NCI-H526 (cell line): Measurements from ENCODE around the gene ONECUT1.
A peak's percentile ranks its signal among the peaks of the same experiment; 100 is the strongest.
"Not testable (repeated sequence)": the region's sequence is repeated elsewhere in the genome, so short reads cannot be mapped to it uniquely, and the experiment has no call there.

ENCODE experiments used
- DNase-seq, 2 experiments: peaks; one replicate each; lab custom pipeline; 2025; lab: John Stamatoyannopoulos, UW

ONECUT1 gene

DNA sequence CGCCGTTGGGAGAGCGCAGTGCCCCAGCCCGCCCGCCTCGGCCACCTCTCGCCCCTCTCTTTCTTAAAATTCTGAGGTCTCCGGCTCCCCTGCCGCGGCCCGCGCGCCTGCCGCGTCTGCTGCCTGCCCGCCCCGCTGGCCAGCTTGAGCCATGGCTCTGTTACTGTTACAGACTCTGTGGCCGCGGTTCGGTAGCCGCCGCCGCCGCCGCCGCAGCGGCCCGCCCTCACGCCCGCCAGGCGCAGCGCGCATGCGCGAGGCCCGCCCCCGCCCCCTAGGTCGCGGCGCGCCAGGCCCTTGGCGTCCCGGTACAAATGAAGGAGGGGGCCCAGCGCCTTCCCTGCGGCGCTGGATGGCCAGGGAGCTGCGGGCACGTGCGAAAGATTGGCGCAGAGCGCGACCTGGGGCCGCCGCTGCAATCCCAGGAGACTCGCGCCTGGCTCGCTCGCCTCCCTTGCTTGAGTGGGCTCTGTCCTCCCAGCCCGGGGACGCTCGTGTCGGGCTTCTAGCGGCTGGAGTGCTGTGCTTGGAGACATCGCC is at the start of gene ONECUT1:
Gene ONECUT1, minus strand, starts transcription at position 168 of the 540 bp plus-strand sequence. CDS start 452 bp downstream, outside the sequence.
- peak; percentile 16 to 76 for DNase-seq

DNA sequence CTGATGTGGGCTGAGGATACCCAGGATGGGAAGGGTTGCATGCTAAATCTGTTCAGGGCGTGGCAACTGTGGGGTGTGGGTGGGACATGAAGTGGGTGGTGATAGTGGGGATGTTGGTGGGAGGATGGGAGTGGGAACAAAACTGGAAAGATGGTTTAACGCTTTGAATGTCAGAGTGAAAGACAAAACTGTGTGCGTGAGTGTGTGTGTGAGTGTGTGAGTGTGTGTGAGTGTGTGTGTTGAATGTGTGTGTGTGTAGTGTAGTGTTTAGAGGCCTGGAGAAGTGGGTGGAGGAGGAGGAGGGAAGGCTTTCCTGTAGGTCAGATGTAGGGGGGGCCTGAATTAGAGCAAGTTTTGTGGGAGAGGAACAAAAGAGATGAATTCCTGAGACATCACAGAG is 44.2 kb upstream of the ONECUT1 start:
- no peak for DNase-seq

DNA sequence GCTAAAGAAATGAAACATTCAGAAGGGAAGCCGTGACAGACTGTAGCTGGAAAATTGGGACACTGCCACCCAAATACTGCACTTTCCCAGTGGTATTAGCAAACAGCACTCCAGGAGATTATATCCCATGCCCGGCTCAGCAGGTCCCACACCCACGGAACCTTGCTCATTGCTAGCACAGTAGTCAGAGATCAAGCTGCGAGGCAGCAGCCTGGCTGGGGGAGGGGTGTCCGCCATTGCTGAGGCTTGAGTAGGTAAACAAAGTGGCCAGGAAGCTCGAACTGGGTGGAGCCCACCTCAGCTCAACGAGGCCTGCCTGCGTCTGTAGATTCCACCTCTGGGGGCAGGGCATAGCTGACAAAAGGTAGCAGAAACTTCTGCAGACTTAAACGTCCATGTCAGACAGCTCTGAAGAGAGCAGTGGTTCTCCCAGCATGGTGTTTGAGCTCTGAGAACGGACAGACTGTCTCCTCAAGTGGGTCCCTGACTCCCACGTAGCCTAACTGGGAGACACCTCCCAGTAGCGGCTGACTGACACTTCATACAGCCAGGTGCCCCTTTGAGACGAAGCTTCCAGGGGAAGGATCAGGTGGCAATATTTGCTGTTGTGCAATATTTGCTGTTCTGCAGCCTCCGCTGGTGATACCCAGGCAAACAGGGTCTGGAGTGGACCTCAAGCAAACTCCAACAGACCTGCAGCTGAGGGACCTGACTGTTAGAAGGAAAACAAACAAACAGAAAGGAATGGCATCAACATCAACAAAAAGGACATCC is 34.2 kb upstream of the ONECUT1 start:
- DNase-seq: not testable (repeated sequence)

DNA sequence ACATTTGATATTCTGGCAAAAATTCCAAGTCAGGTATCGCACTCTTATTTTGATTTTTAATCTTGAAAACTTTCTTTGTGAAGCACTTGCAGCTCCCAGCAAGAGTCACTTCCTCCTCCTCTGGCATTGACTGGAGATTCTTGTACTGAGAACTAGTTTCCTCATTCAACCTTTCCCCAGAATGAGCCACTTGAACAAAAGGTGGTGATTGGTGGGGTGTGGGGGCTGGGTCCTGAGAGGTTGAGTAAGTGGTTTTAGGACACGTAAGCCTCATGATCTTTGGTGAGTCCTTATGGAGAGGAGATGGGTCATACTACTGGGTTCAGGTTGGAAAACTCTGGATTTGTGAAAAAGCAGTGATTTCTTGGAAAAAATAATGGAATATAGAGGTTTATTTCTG is 32.3 kb upstream of the ONECUT1 start:
- DNase-seq: no peak

DNA sequence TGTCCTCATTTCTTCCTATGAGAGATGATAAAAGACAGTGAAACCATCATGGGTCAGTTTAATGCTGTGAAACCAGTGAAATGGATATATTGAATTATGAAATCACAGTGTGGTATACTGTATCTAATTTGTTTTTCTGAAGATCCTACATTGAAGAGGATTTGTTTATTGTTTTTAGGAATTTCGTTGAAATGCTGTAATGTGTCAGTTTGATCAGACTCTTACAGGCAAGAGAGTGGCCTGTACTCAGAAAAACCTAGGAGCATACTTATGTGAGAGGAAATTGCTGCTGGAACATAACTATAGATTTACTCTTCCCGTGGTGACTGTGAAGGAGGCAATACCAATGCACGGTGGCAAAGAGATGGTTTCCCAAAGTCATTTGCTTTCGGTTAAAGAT is 29.1 kb upstream of the ONECUT1 start:
- DNase-seq: no peak

DNA sequence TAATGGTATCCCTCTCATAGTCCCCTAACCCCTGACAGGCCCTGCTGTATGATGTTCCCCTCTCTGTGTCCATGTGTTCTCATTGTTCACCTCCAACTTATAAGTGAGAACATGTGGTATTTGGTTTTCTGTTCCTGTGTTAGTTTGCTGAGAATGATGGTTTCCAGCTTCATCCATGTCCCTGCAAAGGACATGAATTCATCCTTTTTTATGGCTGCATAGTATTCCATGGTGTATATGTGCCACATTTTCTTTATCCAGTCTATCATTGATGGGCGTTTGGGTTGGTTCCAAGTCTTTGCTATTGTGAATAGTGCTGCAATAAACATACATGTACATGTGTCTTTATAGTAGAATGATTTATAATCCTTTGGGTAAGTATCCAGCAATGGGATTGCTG is 25.8 kb upstream of the ONECUT1 start:
- not testable (repeated sequence) for DNase-seq

DNA sequence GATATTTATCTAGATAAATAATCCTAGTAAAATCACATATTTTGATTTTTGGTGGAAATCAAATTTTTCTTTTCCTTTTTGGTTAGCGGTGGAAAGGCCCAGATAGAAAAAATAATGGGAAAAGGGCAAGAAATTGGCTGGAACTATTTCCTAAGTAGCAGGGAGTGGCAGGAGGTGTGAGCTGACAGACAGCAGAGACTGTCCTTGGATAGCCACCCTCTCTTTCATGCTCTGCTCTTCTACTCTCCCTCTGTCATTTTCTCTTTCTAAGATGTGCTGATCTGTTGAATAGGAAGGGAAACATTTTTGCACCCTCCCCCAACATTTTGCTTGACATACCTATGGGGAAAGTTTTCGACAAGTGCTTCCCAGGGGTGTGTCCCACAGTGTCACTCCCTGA is 18.9 kb upstream of the ONECUT1 start:
- no peak for DNase-seq

DNA sequence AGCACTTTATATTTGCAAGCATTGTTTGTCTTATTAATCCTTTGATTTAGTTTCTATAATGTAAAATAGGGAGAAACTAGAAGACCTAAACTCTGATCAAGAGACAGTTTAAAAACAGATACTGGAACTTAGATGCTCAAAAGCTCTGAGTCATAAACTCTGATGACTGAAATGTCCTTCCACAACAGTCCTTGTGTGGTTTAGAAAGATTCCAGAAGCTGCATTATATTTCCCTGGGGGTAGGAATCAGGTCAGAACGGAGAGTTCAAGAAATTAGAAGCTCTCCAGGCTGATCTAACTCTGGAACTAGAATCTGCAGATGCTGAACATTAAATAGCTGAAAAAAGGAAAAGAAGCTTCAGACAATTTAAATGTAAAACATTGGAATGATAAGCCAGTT is 18.3 kb upstream of the ONECUT1 start:
- DNase-seq: no peak

DNA sequence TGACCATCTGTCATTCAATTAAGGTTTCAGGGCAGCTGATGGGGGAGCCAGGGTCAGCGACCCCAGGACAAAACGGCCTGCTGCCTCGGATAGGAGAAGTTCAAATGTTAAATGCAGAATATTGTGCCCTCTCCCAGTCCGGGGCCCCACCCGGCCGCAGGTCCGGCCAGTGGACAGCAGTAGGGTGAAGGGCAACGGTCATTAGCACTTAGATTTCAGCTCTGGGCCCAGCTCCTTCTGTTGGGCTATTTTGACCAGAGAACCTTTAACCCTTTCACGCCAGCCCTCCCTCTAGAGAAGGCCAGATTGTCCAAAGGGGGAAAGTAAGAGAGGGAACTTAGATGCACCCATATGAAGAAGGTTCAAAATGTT is 16.1 kb upstream of the ONECUT1 start:
- DNase-seq: no peak

DNA sequence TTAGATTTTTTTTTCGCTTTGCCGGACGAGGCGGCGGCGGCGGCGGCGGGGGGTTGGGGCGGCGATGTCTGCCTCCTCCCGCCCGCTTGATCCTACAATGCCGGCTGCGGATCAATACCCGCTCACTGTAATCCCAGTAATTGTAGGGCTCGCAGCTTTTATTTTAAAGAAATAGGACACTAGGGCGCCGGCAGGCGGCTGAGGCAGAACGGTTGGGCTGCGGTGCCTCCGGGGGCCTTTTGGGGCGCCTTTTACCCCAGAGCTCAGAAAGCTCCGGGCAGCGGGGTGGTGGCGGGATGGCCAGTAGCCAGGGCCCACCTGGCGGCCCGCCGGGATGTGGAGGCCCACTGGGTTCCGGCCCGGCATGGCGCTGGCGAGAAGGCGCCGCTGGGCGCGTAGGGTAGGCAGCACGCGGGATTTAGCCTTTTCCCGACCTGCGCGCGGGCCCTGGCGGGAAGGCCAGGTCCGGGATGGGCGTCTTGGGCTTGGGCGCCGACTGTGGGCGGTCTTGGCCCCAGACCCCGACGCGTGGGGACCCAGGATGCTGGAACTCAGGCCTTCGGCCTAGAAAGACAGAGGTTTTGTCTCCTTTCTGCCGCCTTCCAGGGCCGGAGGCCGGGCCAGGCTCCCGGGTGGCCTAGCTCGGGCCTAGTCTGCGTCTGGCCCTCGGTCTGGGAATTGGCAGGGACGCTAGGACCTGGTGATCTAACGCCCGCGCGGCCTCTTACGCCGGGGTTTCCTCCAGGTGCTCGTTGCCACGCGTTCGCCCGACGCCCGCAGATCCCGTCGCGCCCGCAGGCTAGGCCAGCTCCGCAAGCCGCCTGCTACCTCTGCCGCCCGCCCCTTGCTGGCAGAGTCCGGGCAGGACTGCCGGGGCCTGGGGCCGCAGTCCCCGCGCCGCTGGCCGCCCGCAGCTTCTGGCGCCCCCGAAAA is 15.5 kb upstream of the ONECUT1 start:
- no peak for DNase-seq

DNA sequence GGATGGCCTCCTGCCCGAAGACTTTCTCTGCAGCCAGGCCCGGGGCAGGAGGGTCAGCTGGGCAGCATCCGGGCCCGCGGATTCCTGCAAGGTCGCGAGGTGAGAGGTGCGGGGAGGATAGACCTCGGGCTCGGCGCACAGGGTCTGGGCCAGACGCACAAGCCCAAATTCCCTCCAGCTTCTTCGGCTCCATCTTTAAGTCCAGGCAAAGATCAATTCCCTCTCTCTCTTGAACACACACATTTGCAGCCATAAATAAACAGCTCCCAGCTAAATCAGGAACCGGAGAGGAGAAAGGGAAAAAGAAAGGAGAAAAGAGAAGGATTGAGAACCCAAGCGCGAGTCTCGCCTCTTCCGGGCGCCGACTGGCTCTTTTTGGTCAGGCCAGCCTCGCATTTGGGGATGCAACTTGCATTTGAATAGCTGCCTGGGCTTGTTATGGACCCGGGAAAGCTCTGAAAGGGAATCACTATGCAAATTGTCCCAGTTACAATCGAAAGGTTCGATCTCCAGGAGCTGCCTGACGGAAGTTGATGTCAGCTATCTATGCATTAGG is 14.5 kb upstream of the ONECUT1 start:
- DNase-seq: peak in 1 of 2 experiments; percentile 15

DNA sequence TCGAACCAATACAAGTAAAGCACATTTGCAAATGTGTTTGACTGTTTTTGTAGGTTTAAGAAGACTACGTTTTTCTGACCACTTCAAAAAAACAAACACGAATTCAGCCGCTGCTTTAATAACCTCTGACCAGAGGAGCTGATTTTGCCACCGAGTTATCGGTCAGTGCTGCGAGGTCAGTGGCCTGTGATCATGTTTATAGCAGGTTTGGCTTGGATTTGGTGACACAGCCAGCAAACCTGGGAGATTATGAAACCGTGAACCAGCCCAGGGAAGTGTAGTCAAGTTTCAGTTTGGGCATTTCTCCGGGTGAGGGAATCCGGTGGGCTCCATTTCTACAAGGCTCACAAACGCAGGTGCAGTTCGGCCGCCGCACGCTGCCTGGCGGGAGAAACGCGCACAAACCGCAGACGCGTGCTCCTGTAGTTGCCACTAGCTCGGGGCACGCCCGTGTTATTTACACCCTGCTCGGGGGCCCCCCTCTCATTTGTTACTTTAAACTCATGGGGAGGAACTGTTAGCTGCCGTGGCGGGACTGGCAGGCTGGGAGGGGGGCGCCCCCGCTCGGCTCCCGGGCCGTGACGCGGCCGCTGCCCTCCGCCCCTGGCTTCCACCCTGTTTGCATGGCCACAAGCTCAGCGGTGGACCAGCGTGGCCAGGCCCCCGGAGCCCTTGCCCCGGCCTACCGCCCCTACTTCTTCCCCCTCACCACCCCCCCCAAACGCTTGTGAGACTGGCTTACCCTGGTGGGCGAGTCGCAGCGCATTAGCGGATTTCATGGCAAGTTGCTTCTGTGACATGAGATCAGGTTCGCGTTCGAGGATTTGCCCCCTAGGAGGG is 13.6 kb upstream of the ONECUT1 start:
- peak; percentile 16 to 56 for DNase-seq

DNA sequence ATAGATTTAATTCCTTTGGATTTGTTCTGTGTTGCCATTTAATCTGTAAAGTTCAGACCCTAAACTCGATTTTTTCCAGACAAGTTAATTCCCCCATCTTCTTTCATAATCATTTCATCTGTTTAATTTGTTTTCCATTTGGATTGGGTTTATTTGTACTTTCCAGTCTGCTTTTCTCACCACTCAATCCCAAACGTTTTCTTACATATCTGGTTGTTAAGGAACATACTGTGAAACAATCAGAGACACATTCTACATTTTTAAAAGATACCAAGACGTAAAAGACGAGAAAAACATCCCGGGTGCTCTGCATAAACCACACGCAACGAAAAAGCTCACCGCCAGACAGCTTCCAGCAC is 13.0 kb upstream of the ONECUT1 start:
- no peak for DNase-seq

DNA sequence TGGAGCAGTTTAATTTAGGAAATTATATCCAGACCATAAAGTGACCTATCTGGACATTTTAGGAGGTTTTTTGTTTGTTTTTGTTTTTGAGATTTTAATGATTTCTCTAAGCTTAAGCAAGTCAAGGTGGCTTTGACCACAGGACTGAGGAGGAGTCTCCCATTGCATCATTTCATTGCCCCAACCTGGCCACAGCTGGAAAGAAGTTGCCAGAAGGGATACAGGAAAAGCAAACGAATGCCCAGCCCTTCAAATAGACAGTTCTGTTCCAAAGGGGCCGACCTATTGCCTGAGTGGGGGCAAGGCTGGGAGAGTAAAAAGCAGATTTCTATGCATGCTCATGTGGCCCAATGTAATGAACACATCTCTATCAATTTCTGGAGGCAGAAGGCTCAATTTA is 12.0 kb upstream of the ONECUT1 start:
- no peak for DNase-seq

DNA sequence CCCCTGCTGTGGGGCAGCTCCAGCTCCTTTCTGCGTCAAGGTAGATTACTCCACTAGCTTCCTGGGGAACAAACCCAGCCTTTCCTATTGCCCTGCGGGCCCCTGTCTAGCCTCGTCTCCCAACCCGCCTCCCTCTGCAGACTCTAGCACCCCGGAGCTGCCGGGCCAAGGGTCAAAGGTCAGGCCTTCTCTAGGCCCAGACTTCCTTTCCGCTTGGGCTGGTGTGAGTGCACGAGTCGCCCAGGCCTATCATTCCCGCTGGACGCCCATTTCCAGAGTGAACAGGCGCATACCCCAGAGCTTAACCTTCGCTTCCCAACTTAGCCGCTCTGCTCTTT is 11.6 kb upstream of the ONECUT1 start:
- DNase-seq: no peak

DNA sequence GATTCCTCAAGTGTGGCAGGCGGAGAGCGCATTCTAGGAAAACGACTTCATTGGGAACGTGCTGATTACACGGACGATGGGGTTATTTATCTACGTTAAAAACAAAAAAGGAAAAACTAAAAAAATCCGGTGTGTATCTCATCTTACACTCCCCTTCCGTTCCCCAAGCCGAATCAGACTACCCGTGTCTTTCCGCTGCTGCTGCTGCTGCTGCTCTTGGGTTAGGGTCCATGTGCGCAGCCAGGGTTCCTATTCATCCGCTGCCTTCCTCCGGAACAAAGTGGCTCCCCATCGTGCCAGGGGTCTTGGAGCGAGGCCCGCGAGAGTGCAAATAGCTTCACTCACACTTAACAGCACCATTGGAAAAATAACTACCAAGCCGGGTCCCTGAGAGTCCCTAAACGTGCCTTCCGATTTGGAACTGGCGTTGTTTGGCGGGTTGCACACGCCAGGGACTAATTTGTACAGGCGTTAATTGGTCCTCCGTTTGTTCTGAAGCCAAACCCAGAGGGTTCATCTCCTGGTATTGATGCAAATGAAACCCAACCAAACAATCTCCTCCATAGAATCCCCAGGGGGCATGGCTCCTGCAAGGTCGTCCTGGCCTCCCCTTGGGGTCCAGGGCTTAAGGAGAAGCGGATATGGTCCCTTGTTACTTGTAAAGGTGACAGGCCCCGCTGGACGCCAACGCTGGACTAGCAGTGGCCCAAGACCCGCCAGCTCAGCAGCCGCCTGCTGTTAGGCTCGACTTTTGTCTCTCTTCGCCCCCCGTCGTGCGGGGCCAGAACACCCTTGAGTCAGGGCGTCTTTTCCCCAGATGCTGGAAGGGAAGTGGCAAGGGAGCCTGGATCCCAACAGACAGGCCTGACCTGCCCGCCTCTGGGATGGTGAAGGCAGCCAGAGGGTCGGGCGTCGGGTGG is 11.0 kb upstream of the ONECUT1 start:
- no peak for DNase-seq

DNA sequence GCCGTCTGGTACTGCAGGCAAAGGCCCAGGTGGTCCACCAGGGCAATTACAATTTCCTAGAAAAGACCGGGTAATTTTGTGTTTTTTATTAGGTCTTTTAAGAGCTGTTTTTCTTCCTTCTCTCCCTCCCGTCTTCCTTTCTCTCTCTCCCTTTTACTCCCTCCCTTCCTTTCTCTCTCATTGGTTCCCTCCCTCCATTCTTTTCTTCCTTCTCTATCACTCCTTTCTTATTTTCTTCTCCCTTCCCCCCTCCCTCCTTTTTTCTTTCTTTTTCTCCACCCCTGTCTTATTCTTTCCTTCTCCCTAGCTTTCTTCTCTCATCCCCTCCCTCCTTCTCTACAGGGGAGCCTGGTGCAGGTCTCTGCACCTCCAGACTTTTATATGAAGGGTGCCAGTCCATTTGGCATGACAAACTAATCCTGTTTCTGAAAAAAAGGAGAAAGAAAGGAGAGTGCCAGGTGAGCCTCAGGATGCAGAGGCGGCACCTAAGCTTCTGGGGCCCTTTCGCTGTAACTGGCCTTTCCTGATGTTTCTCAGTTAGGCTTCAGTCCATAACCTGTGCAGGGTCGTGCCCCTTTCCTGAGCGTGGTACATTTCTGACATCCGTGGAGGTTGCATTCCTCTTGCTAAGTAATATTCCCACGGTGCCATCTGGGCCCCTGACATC is 9.1 kb upstream of the ONECUT1 start:
- DNase-seq: no peak

DNA sequence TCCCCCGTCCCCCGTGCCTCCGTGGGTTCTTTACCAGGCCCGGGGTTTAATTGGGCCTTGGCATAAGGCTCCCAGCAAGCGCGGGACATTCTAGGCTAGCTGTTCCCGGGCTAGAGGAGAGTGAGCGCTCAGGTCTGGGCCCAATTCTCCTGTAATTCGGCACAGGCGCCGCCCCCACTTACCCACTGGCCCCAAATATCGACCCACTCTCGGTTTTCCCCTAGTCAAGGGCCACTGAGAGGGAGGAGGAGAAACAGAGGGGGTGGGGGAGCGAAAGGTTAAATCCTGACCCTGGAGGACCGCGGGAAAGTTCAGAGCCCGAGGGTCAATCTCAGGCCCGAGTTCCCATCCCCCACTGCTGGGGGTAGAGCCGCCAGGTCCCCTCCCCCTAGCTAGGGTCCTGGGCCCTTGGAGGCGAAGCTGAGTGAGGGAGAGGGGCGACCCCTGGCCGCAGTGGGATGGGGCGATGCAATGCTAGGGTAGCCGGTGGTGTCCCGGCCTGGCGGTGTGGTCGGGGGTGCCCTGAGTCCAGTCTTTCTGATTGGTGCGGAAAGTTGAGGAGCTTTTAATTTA is 8.5 kb upstream of the ONECUT1 start:
- DNase-seq: no peak

DNA sequence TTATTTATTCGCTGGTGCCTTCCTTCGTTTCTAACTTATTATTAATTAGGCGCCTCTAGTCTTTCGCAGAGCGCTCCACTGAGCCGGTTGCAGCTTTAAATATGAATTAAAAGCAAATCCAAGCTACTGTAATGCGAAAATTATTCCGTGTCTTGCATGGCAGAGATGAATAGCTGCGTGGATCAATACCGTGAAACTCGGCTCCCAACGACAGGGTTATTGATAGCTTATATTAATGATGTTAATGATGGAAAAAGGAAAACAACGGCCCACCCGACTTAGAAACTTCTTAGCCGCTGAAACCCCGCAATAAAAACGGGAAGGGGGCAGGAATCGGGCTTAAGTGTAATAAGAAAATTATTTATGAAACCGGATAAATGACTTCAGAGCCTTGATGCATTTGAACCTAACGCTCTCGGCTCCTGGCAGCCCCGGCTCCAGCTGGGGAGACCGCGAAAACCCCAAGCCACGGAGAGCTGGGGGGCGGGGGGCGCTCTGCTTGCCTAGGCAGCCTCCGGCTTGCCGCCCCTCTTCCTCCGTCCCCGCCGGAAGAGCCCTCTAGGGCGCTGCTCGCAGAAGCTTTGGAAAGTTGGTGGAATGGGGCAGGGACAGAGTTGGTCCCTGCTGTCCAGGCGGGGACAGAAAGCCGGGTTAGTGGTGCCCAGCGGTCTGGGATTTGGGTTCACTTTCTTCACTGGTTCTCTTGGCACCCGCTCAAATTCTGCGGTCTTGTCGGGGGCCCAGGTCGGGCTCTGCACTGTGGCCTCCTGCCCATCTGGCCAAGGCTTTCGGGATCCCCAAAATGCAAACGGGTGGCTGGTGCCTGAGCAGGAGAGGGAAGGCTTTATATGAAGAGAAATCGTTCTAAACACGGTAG is 7.7 kb upstream of the ONECUT1 start:
- DNase-seq: no peak
